Stimulated activated CD4-positive, alpha-beta T cell treated with anti-CD3 and anti-CD28 coated beads, Interleukin-1b, Interleukin-23, amount 100 ng/mL, for 48 hours (primary cell): ENCODE measurements around the gene CDK5RAP2.

Experiments used
- DNase-seq: peaks from one replicate; pipeline ENCODE4 v3.0.0-alpha.2; 2020

The CDK5RAP2 gene

DNA sequence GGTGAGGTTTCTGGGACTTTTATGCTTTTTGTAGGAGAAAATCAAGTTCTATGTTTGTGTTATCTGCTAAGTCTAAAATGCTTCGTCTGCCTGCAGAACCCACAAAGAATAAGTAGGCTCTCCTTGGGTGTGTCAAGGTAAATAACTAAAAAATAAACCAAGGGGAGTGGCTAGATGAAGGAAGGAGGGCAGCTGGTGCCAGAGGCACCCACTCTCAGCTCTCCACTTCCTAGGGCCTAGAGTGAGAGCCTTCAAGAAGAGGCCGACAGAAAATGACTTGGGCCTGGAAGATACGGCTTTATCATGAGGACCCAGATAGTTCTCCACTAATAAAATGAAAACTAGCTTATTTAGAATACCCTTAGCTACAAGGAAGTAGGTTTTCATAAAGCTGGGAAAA is 147.4 kb downstream of the CDK5RAP2 start:
- no peak for DNase-seq

DNA sequence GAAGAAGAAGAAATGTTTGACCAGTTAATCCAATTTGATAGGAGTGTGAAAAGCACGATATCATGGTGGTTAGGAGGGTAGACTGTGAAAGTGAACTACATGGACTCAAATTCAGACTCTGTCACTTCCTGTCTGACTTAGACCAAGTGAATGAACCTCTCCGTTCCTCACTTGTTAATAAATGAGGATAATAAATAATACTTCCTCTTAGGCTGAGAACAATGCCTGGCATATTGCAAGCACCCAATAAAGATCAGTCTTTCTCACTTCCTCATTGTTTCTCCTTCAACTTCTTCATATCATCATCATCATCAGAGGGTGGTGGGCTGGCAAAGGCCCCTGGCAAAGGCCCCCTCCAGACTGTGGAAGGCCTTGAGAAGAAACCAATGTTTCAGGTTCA is 148.7 kb downstream of the CDK5RAP2 start:
- DNase-seq, result no peak

DNA sequence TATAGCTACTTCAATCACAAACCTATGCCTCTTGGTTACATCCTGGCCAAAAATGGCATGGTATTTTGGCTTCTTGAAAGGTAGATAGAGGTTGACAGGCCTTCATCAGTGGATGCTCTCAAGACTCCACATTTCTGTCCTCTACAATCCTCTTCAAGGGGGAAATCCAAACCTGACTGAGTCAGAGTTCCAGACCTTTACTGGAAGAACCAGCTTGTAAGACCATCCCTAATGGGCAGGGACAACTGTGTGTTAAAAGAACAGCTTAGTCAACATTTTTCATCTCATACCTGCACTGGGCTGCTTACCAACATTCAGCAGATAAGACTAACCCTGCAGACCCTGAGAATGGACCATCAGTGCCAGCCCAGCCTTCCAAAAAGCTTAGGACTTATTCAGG is 155.7 kb downstream of the CDK5RAP2 start:
- no peak for DNase-seq

DNA sequence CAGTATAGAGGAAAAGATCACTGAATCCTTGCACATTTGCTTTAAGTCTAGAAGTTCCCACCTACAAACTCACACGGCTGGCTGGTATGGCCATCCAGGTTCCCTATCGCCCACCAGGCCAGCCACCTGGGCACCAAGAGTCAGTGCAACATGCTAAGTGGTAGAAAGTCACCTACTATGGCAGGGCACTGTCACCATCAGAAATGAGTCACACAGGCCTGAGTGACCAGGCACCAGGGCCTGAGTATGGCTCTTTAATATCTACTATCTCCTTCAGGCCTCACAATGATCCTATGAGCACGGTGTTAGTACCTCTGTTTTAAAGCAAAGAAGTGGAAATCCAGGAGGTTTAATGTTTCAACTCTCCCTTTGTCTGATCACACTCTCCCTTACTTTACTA is 156.2 kb downstream of the CDK5RAP2 start:
- no peak for DNase-seq

DNA sequence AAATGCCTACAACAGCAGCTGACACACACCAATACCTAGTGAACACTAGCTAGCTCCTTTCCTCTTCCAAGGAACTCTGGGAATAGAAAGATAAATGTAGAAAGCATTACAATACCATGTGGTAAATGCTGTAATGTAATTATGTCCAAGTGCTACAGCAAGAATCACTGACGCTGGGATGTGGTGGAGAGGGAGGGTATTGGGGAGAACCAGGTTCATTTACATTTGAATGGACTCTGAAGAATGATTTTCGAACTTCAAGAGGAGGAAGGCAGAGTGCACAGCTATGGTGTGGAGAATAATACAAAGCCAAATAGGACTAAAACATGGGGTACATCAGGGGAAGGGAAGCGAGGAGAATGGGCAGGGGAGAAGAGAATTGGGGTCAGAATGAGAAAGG is 158.0 kb downstream of the CDK5RAP2 start:
- no peak for DNase-seq

DNA sequence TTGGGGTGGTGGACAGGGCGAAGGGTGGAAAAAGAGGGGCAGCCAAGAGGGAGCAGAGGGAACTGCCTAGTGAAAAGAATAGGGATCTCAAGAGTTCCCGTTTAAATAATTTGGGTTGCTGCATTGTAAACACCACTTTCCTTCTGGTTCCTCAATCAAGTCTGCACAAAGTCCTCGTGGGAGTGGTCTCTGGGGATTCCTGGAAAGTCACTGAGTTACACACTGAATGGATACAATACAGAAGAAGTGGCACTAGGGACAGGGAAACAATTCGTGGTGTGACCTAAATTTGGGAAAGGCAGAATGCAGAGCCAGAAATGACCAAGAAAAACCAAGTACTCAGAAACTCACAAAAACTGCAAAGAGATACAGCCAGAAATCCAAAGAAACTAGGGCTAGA is 161.7 kb downstream of the CDK5RAP2 start:
- DNase-seq, result no peak

DNA sequence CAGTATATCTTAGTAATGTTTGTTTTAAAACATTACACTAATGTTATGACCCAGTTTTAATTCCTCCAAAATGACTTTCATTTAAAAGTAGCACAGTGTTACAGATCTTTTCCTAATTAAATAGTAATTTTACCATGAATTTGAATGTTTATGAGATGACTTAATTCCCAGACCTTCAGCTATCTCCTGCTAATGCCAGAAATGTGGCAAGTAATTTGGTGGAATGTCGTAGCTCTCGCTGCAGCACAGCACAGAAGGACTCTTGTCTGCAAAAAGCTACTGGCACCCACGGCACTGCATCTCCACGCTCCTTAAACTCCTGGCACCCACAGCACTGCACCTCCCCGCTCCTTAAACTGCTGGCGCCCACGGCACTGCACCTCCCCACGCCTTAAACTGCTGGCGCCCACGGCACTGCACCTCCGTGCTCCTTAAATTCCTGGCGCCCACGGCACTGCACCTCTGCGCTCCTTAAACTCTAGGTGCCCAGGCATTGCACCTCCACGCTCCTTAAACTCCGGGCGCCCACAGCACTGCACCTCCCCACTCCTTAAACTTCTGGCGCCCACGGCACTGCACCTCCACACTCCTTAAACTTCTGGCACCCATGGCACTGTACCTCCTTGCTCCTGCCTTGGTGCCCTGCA is 163.1 kb downstream of the CDK5RAP2 start:
- no peak for DNase-seq

DNA sequence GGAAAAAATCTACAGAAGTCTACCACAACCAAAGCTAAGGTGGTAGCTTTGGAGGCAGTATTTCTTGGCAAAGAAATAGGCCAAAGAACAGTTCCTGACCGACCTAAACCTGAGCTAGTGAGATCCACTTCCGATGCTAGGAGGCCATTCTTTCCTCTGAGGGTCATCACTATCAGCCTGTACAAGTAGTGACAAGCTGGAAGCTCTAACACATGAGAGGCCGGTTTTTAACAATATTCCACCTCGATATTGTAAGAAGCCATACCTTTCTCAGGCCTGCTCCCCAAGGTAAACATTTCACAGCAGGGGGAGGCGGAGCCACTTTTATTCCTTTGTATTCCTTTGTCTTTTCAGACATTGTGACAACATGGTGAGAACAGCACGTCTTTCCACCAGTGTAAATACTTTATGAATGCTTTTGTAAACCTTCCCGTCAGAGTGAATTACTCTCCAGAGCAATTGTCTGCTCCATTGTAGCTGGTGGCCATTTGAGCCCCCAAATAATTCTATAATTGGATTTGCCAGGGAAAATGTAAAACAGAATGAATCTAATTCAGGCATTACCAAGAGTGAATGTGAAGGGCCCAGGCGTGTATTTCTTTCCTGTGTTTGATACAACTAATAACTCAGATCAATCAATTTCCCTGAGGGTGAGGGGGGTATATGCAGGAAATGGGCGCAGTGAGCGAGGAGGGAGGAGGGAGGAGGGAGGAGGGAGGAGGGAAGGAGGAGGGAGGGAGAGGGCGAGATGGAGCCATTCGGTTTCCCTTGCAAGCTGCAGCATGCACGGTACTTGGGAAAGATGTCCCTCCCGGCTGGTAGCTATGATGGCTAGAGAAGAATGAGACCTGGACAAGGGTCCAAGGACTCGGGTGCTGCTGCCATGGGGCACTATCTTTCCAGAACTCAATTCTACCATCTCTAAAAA is 166.6 kb downstream of the CDK5RAP2 start:
- no peak for DNase-seq

DNA sequence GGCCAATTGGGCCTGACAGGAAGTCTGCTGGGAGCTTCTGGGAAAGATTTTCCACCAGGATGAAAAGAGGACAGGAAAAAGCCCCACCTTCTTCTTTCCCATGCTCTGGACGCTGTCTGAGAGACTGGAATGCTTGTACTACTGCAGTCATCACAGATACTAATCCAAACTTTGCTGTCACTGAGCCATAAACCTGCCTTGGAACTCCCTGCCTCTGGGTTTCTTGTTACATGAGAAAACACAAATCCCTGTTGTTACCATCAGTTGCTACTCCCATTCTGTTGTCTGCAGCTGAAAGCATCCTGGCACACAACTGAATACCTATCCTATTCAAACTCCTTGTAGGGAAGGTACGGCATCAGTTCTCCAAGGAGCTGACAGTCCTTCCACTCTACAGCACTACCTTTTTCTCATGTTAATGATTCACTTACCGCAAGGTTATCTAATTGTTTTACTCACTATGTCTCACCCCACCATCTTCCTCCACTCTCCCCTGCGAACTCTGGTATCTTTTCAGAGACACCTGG is 167.5 kb downstream of the CDK5RAP2 start:
- no peak for DNase-seq

DNA sequence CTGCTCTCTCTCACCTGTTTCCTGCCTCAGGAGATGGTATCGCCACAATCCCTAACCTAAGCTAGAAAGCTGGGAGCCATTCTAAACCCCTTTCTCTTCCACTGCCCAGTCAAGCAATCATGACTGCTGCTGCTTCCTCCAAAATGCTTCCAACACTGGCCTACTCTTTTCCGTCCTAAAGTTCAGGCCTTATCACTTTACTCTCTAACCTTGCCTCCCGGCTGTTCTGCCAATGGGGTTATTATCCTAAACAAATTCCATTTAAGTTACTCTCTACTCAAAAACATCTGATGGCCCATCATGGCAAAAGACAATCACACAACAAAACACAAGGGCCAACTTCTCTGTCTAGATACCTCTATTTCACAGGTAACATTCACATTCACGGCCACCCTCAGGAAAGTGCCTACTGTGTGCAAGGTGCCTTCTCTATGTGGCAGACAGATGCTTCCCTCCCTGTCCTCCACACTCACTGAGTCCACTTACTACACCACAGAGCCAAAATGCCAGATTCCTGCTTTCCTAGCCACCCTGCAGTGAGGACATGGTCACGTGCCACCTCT is 168.0 kb downstream of the CDK5RAP2 start:
- no peak for DNase-seq

DNA sequence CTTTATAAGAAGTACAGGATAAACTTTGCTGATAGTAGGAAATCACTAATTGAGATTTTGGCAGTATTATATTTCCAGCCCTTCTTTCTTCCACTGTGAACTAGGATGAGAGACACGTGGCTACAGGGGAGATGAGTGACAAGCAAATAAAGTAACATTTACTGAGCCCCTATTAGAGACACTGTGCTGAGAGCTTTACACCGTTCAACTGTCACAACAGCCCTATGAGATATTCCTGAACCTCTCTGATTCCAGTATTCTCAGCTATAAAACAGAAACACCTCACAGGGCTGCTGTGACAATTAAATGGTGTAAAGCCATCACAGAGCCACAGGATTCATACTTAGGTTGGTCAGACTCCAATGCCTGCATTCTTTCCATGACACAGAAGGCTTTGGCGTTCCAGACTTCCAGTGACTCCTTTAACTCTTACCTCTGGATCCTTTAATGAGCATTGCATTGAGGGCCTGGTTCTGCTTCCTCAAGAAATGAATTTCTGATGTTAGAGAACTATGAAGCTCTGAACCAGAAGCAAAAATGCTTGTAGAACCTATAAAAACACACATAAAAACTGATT is 169.0 kb downstream of the CDK5RAP2 start:
- DNase-seq, result no peak

DNA sequence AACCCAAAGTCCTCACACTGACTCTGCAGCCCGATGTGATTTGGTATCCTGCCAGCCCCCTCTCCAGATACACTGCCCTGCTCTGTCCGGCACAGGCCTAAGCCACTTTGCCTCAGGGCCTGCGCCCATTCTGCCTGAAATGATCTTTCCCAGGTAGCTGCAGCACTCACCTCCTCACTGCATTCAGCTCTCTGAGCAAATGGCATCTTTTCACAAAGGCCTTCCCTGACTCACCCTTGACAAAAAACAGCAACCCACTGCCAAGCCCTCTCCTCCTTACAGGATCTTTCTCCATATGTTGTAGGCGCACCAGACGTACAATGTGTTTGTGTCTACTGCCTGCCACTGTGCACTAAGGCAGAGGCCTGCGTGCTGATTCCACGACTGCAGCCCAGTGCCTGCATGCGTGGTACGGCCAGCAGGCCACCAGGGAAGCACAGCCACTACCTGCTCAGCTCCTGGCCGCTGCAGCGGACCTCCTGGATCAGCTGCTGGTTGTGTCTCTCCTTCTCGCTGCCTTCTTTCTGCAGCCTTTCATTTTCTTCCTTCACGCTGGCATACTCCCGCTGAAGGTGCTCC is 171.2 kb downstream of the CDK5RAP2 start:
- DNase-seq, result no peak

DNA sequence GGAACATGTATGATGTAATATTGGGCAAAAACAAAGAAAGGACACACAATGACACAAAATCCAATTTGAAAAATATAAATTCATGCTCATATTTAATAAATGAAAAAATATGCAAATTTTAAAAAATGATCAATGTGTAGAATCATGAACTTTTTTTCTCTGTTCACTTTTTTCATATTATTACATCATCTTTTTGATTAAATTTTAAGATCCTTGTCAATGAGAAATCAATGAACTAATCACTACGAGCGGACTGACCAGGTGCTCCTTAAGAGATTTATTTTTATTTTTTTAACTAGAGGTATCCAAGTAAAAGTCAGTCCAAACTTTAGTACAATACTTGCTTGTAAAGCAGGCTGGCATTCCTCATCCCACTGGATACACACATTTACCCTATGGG is 174.1 kb downstream of the CDK5RAP2 start:
- DNase-seq, result no peak

DNA sequence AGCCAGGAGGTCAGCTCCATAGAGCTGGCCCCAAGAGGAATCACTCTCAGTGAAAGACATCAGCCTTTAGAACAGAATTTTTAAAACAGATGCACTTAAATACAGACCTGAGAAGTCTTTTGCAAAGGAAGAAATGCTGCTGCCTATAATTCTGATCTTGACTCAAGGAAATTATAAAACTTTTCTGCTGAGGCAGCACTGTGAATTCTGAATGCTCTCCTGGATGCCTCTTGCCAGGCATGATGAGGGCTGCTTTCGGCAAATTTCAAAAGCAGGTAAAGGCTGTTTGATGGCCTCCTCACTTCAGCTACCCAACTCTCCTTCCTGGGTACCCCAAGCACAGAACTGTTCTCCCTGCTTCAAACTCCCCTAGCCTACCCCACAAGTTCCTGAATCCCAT is 174.8 kb downstream of the CDK5RAP2 start:
- DNase-seq, result no peak

DNA sequence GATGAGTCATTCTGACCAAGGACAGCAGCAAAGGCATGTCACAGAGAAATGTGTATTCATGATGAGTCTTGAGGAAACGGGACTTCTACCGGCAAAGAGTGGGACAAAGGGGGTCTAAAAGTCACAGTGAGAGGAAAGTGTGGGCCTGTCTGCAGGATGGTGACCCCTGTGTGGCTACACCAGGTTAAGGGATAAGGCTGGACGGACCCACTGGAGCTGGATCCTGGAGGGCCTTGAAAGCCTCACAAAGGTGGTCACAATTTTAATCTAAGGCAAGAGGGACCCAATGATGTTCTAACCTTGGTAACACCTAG is 176.5 kb downstream of the CDK5RAP2 start:
- no peak for DNase-seq

DNA sequence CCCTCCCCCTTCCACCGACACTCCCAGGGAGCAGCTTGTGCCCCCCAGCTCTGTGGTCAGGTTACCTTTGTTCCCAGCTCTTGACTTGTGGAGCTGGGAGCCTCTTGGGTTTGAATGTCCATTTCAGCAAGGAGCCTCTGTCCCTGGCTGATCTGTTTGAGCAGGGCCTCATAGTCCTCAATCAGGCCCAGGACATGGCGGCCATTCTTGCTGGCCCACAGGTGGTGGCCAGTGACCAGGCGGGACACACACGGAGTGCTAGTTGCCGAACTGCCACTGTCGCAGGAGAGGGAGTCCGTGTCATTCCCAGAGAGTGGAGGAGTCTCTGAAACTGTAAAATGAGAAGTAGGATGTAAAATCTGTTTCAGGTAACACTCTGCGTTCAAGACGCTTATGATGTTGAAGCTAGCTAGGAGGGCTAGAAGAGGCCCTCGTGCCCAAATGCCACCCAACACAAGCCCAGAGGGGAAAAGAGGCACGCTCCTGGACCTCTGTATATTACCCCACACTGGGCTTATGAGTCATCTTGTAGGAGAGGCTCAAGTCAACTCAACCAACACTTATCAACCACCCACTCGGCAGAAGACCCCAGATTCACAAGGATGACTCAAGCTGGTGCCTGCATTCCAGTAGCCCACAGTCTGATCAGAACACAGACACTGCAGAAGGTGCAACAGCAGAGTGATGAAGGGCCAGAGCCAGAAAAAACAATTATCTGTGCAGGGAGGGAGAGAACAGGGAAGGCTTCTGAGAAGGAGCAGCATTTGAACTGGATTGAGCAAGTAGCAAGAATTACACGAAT is 177.0 kb downstream of the CDK5RAP2 start:
- no peak for DNase-seq

DNA sequence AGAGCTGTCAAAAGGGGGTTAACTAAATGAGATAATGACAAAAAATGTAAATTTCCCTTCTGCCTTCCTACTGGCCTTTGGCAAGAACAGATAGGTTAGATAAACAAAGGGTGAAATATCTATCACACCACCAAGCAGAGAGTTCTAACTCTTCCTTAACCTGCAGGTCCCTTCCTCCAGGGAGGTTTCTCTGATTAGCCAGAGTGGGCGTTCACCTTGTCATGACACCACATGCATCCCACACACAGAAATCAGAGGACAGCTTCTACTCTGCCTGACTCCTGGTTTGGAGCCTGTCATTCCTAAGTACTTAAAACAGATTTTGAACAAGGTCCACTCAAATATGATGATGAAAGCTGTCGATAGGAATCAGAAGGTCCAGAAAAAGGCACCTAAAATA is 180.0 kb downstream of the CDK5RAP2 start:
- DNase-seq, result no peak

DNA sequence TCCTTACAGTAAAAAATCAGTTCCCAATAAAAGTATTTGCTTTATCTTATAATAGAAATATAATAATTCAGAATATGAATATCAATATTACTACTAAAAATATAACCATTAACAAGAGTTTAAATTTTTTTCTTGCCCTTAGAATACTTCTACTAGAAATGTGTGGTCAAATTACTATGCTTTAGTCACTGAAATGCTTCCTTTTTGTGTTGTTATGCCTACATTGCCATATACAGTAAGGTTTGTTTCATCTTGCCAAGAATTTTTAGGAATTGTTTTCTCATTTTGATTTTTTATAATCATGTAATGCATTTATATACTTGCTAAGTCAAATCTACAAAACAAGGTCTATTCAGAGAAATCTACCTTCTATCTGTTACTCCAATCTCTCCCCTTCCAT is 181.7 kb downstream of the CDK5RAP2 start:
- DNase-seq, result no peak

DNA sequence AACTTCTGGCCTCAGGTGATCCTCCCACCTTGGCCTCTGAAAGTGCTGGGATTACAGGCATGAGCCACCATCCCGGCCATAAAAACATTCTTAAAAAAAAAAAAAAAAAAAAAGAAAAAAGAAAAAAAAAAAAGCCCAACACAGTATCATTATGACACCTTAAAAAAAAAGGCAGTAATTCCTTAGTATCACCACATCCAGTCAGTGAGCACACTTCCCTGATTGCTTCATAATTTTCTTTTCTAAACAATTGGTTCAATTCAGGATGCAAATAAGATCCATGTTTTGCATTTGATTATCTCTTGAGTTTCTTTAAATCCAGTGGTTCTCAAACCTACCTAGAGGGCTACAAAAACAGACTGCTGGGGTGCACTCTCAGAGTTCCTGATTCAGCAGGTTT is 182.5 kb downstream of the CDK5RAP2 start:
- DNase-seq, result no peak

DNA sequence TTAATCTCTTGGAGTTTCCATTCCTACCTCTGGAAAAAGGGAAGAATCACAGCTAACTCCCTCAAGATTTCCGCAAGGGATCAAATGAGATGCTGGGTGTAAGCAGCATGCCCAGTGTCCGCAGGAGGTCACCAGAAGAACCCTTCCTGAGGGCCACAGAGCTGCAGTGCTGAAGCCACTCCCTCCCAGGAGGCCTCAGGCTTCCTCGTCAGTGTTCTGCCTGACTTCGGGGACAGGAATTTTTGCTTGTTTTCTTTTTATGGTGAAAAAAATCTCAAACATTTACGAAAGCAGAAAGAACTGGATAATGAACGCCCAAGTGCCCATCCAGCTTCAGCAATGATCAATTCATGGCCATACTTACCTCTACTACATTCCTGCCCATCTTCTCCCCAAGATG is 183.0 kb downstream of the CDK5RAP2 start:
- DNase-seq, result no peak

DNA sequence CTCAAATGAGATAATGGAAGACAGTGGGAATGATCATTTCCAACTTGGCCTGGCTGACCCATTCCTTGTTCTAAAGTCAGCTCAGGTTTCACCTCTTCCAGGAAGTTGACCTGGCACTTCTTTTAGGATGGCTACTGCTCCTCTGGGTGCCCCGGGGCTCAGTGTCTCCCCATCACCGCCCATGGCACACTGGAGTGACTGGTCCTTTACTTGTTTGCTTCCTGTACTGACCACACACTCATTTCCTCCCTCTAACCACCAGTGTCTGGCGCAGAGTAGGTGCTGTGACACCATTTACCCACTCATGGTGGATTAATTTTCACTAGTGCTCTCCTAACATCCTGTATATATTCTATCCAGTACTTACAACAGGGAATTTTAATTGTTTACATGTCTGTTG is 183.5 kb downstream of the CDK5RAP2 start:
- DNase-seq, result no peak

DNA sequence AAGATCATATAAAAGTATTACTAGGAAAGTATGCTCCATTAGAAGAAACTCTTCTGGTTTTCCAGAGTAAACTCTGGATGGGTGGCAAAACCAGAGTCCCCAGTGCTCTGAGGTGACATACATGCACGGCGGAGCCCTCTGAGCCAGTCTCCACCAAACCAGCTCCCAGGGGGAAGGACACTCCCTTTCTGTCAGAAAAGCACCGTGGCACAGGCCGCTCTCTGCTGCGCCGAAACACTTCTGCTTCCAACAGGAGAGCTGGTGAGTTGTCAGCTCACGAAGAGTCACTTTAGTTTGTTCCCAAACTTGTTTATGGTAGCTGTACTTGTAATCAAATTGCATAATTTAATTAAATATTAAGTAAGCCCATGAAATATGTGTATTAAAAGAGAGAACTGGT is 184.6 kb downstream of the CDK5RAP2 start:
- no peak for DNase-seq
